Neural crest cell (in vitro differentiated cells): ENCODE data around the gene CDH10. TPM values are rescaled to one million over a fixed set of nuclear protein-coding genes. Genes with fewer than 3 reads are reported as not detected.

ENCODE experiments used
- DNase-seq: peaks from one replicate; pipeline ENCODE4 v3.0.0; 2021; ENCODE audit warnings: low read depth, mixed read lengths, low spot score
- H3K27ac Mint-ChIP-seq: one replicate; pipeline ENCODE4 v1.8.0; 2021; ENCODE audit warnings: mild to moderate bottlenecking, mixed read lengths; ENCODE audit not compliant: unreplicated experiment
- H3K27me3 Mint-ChIP-seq: 2 replicates; pipeline ENCODE4 v1.8.0; 2021; ENCODE audit warnings: low read depth, mild to moderate bottlenecking, mixed read lengths
- H3K36me3 Mint-ChIP-seq: 2 replicates; pipeline ENCODE4 v1.8.0; 2021; ENCODE audit warnings: low read depth, mild to moderate bottlenecking, mixed read lengths
- H3K4me1 Mint-ChIP-seq: 2 replicates; pipeline ENCODE4 v1.8.0; 2021; ENCODE audit warnings: mixed read lengths
- H3K4me3 Mint-ChIP-seq: one replicate; pipeline ENCODE4 v1.8.0; 2021; ENCODE audit warnings: mild to moderate bottlenecking, mixed read lengths
- H3K9me3 Mint-ChIP-seq: 2 replicates; pipeline ENCODE4 v1.8.0; 2021; ENCODE audit warnings: mixed read lengths
- CTCF ChIP-seq: fragments of 200-600 bp; sonication (generic); conservative IDR thresholded peaks from 2 replicates; pipeline ENCODE4 v1.5.0; 2021; ENCODE audit warnings: antibody characterized with exemption, mild to moderate bottlenecking
- long read RNA-seq: library from polyadenylated mRNA; unstranded; transcript quantifications from one replicate; pipeline ENCODE4 v2.0.0, GENCODE V29; 2020
- total RNA-seq: library from RNA; stranded (reverse); gene quantifications from 2 replicates; pipeline ENCODE4 v1.2.1, GENCODE V29; 2021

CDH10 gene
- 4.8 TPM in 2 replicates for total RNA-seq
- long read RNA-seq, partial matches to known transcripts = 2 of 5 reads
- long read RNA-seq, other reads (novel, unspliced or antisense) = 2 of 5 reads

GRCh38 chr5:24644761-24645160 is at the start of gene CDH10:
CDH10 (minus strand) TSS chr5:24644978; CDS start chr5:24593490, 51,488 bp downstream.
- no peaks in the 10 kb centered on the region for H3K9me3 Mint-ChIP-seq
- DNase-seq = peak; percentile 62
- H3K4me1 Mint-ChIP-seq = peaks cover 43% of the 10 kb centered on the region
- peak within 1 kb of the TSS; percentile 94 for H3K27ac Mint-ChIP-seq
- no peak for TF ChIP-seq CTCF
- peak within 1 kb of the TSS; percentile 94 for H3K4me3 Mint-ChIP-seq
- H3K36me3 Mint-ChIP-seq = no peaks in the 10 kb centered on the region
- no peaks in the 10 kb centered on the region for H3K27me3 Mint-ChIP-seq

- no peaks in the 10 kb centered on the region for H3K4me1 Mint-ChIP-seq
- TF ChIP-seq CTCF = no peak
- no peak for DNase-seq
- H3K9me3 Mint-ChIP-seq = peaks cover 11% of the 10 kb centered on the region
- no peak overlapping the region for H3K4me3 Mint-ChIP-seq
- peaks cover 3% of the 10 kb centered on the region for H3K36me3 Mint-ChIP-seq
- H3K27me3 Mint-ChIP-seq = peaks cover 3% of the 10 kb centered on the region
- no peak overlapping the region for H3K27ac Mint-ChIP-seq
Measured at GRCh38 chr5:24693609-24694008, 48.8 kb upstream of the CDH10 start.

DNA sequence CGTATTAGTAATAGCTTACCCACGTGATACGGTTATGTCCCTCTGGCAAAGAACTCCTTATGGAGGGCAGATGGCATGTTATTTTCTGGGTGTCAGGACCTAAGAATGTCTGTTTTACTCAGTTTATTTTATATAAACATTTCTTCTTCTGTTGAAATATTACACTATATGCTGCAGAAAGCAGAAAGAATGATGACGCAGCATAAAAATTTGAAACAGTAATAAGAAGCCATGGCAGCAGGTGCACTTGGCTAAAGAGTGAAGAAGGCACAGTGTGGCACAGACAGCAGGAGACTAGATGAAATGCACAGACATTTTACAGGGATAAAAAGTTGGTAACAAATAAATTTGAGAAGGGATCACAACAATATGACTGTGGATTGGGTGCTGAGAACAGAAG is 46.3 kb upstream of the CDH10 start:
- Mint-ChIP-seq H3K4me3 (no peak overlapping the region), H3K27me3 (peaks cover 3% of the 10 kb centered on the region), H3K27ac (no peak overlapping the region), H3K36me3 (peaks cover 3% of the 10 kb centered on the region), H3K4me1 (no peaks in the 10 kb centered on the region), H3K9me3 (peaks cover 7% of the 10 kb centered on the region)
- no peak for DNase-seq
- no peak for TF ChIP-seq CTCF

DNA sequence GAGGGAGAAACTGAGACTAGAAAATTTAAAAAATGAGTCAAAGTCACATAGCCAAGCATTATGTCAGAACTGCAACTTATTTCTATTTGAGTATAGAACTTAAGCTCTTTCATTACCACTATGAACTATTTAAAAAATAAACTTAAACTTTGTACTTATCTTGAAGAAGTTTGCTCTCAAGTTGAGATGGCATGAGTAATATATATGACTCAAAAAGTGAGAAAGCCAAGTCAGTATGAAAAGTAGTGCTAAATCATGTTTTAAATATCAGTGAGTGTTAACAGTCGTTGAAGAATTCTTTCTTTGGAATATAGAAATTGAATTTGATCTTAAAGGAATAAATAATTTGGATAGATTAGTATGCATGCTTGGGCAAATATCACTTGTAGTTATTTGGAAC is 36.3 kb upstream of the CDH10 start:
- TF ChIP-seq CTCF = no peak
- H3K9me3 Mint-ChIP-seq = peaks cover 12% of the 10 kb centered on the region
- no peaks in the 10 kb centered on the region for H3K27me3 Mint-ChIP-seq
- H3K4me3 Mint-ChIP-seq = no peak overlapping the region
- H3K27ac Mint-ChIP-seq = no peak overlapping the region
- H3K4me1 Mint-ChIP-seq = no peaks in the 10 kb centered on the region
- DNase-seq = no peak
- H3K36me3 Mint-ChIP-seq = peaks cover 7% of the 10 kb centered on the region

DNA sequence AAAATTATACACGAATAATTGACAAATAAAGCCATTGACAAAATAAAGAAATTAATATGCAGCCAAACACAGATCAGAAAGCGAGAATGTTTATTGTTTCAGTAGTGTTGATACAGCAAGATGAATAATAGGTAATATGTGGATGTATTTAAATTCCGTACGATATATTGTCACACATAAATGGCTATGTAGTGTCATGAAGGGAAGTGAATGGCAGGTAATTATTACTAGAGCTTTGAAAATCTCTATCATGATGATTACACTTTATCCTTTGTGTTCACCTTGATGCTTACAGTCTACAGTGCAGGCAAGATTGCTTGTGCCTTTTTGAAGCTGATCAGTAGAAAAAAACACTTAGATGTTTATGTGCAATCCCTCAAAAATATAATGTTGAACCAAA is 23.3 kb upstream of the CDH10 start:
- Mint-ChIP-seq H3K27ac (no peak overlapping the region), H3K27me3 (no peaks in the 10 kb centered on the region), H3K4me1 (no peaks in the 10 kb centered on the region), H3K4me3 (no peak overlapping the region), H3K9me3 (peaks cover 2% of the 10 kb centered on the region), H3K36me3 (no peaks in the 10 kb centered on the region)
- no peak for TF ChIP-seq CTCF
- DNase-seq = no peak

DNA sequence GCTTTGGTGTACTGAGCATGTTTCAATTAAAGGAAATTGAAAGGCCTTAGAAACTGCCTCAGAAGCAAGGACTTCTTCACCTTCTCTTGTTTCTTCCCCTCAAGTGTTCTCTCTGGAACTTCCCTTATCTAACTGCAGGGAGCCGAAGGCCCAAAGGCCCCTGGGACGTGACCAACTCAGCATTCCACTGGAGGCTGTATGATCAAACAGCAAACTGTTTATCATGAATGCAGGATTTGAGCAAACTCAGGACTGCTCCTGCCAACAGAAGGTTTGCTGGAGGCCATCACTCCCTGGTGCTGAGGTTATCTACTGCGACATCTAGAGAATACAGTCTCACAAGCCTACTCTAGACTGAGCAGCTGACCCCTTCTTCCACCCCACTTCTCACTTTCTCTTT is 4.8 kb upstream of the CDH10 start:
- H3K9me3 Mint-ChIP-seq = no peaks in the 10 kb centered on the region
- no peak overlapping the region for H3K27ac Mint-ChIP-seq
- TF ChIP-seq CTCF = no peak
- no peak for DNase-seq
- no peaks in the 10 kb centered on the region for H3K36me3 Mint-ChIP-seq
- no peaks in the 10 kb centered on the region for H3K27me3 Mint-ChIP-seq
- H3K4me3 Mint-ChIP-seq = no peak overlapping the region
- peaks cover 34% of the 10 kb centered on the region for H3K4me1 Mint-ChIP-seq
